ENCODE results near the gene MCM3AP.
"Not testable (repeated sequence)": the region's sequence is repeated elsewhere in the genome, so short reads cannot be mapped to it uniquely, and the experiment has no call there.

MCM3AP gene

GRCh38 chr21:46202592-46203202 lies 82.7 kb downstream of the MCM3AP start:
- Histone ChIP-seq H3K27me3 (ENCODE audit: control insufficient read depth, insufficient read depth, low read length) (no peaks in the 10 kb centered on the region), H3K4me1 (ENCODE audit: control insufficient read depth, insufficient read depth, low read length) (no peaks in the 10 kb centered on the region), H3K27ac (ENCODE audit: low read length) (no peak overlapping the region), H3K36me3 (ENCODE audit: control insufficient read depth, insufficient read depth, low read length) (peaks cover 30% of the 10 kb centered on the region), H3K9me3 (ENCODE audit: control insufficient read depth, insufficient read depth, low read length) (no peaks in the 10 kb centered on the region), H3K4me3 (ENCODE audit: low read length) (no peak overlapping the region)
- no CpG with 5 or more reads among the region's 6 CpGs for WGBS (ENCODE audit: insufficient coverage, insufficient read length)
- DNase-seq (ENCODE audit: low read depth, low spot score) = no peak

DNA sequence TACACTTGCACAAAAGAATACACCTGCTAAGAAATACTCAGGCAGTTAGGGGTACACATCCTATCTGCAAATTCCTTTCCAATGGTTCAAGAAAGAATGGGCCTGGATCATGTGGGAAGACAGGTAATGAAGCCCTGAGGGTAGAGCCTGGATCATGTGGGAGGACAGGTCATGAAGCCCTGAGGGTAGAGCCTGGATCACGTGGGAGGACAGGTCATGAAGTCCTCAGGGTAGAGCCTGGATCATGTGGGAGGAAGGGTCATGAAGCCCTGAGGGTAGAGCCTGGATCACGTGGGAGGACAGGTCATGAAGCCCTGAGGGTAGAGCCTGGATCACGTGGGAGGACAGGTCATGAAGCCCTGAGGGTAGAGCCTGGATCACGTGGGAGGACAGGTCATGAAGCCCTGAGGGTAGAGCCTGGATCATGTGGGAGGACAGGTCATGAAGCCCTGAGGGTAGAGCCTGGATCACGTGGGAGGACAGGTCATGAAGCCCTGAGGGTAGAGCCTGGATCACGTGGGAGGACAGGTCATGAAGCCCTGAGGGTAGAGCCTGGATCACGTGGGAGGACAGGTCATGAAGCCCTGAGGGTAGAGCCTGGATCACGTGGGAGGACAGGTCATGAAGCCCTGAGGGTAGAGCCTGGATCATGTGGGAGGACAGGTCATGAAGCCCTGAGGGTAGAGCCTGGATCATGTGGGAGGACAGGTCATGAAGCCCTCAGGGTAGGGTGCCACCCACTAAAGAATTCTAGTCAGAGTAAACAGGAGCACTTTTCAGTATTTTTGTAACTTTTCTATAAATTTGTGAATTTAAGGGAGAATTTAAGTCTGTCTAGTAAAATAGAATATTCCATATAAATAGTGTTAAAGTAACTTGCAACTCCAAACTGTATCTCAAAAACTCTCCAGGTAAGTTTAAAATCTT lies 84.3 kb downstream of the MCM3AP start:
- not testable (repeated sequence) for H3K27ac ChIP-seq (ENCODE audit: low read length); H3K4me1 ChIP-seq (ENCODE audit: control insufficient read depth, insufficient read depth, low read length); H3K4me3 ChIP-seq (ENCODE audit: low read length); H3K9me3 ChIP-seq (ENCODE audit: control insufficient read depth, insufficient read depth, low read length); H3K27me3 ChIP-seq (ENCODE audit: control insufficient read depth, insufficient read depth, low read length); DNase-seq (ENCODE audit: low read depth, low spot score)
- H3K36me3 ChIP-seq (ENCODE audit: control insufficient read depth, insufficient read depth, low read length) = peaks cover 20% of the 10 kb centered on the region
- no CpG with 5 or more reads among the region's 8 CpGs for WGBS (ENCODE audit: insufficient coverage, insufficient read length)

- no CpG with 5 or more reads among the region's 13 CpGs for WGBS (ENCODE audit: insufficient coverage, insufficient read length)
- Histone ChIP-seq H3K27me3 (ENCODE audit: control insufficient read depth, insufficient read depth, low read length) (no peaks in the 10 kb centered on the region), H3K27ac (ENCODE audit: low read length) (no peak overlapping the region), H3K4me1 (ENCODE audit: control insufficient read depth, insufficient read depth, low read length) (no peaks in the 10 kb centered on the region), H3K9me3 (ENCODE audit: control insufficient read depth, insufficient read depth, low read length) (no peaks in the 10 kb centered on the region), H3K36me3 (ENCODE audit: control insufficient read depth, insufficient read depth, low read length) (peaks cover 24% of the 10 kb centered on the region), H3K4me3 (ENCODE audit: low read length) (no peak overlapping the region)
- DNase-seq (ENCODE audit: low read depth, low spot score) = no peak
Observed at GRCh38 chr21:46199436-46200373, 85.7 kb downstream of the MCM3AP start.

GRCh38 chr21:46196733-46197132 lies 88.7 kb downstream of the MCM3AP start:
- Histone ChIP-seq H3K9me3 (ENCODE audit: control insufficient read depth, insufficient read depth, low read length) (no peaks in the 10 kb centered on the region), H3K27me3 (ENCODE audit: control insufficient read depth, insufficient read depth, low read length) (no peaks in the 10 kb centered on the region), H3K4me1 (ENCODE audit: control insufficient read depth, insufficient read depth, low read length) (no peaks in the 10 kb centered on the region), H3K4me3 (ENCODE audit: low read length) (no peak overlapping the region), H3K36me3 (ENCODE audit: control insufficient read depth, insufficient read depth, low read length) (peaks cover 45% of the 10 kb centered on the region), H3K27ac (ENCODE audit: low read length) (no peak overlapping the region)
- WGBS (ENCODE audit: insufficient coverage, insufficient read length) = no CpG with 5 or more reads among the region's 20 CpGs
- no peak for DNase-seq (ENCODE audit: low read depth, low spot score)

GRCh38 chr21:46195595-46196195 lies 89.7 kb downstream of the MCM3AP start:
- no peak for DNase-seq (ENCODE audit: low read depth, low spot score)
- Histone ChIP-seq H3K27ac (ENCODE audit: low read length) (no peak overlapping the region), H3K9me3 (ENCODE audit: control insufficient read depth, insufficient read depth, low read length) (no peaks in the 10 kb centered on the region), H3K27me3 (ENCODE audit: control insufficient read depth, insufficient read depth, low read length) (no peaks in the 10 kb centered on the region), H3K4me3 (ENCODE audit: low read length) (no peak overlapping the region), H3K36me3 (ENCODE audit: control insufficient read depth, insufficient read depth, low read length) (peaks cover 50% of the 10 kb centered on the region), H3K4me1 (ENCODE audit: control insufficient read depth, insufficient read depth, low read length) (no peaks in the 10 kb centered on the region)
- no CpG with 5 or more reads among the region's 20 CpGs for WGBS (ENCODE audit: insufficient coverage, insufficient read length)

- Histone ChIP-seq H3K27me3 (ENCODE audit: control insufficient read depth, insufficient read depth, low read length) (no peaks in the 10 kb centered on the region), H3K27ac (ENCODE audit: low read length) (no peak overlapping the region), H3K4me3 (ENCODE audit: low read length) (no peak overlapping the region), H3K36me3 (ENCODE audit: control insufficient read depth, insufficient read depth, low read length) (peaks cover 49% of the 10 kb centered on the region), H3K4me1 (ENCODE audit: control insufficient read depth, insufficient read depth, low read length) (no peaks in the 10 kb centered on the region), H3K9me3 (ENCODE audit: control insufficient read depth, insufficient read depth, low read length) (no peaks in the 10 kb centered on the region)
- WGBS (ENCODE audit: insufficient coverage, insufficient read length) = no CpG with 5 or more reads among the region's 34 CpGs
- no peak for DNase-seq (ENCODE audit: low read depth, low spot score)
Observed at GRCh38 chr21:46194374-46195334, 90.8 kb downstream of the MCM3AP start.

- Histone ChIP-seq H3K4me3 (ENCODE audit: low read length) (no peak overlapping the region), H3K36me3 (ENCODE audit: control insufficient read depth, insufficient read depth, low read length) (peaks cover 43% of the 10 kb centered on the region), H3K27ac (ENCODE audit: low read length) (no peak overlapping the region), H3K27me3 (ENCODE audit: control insufficient read depth, insufficient read depth, low read length) (no peaks in the 10 kb centered on the region), H3K9me3 (ENCODE audit: control insufficient read depth, insufficient read depth, low read length) (no peaks in the 10 kb centered on the region), H3K4me1 (ENCODE audit: control insufficient read depth, insufficient read depth, low read length) (no peaks in the 10 kb centered on the region)
- WGBS (ENCODE audit: insufficient coverage, insufficient read length) = no CpG with 5 or more reads among the region's 10 CpGs
- DNase-seq (ENCODE audit: low read depth, low spot score) = no peak
Observed at GRCh38 chr21:46193829-46194373, 91.5 kb downstream of the MCM3AP start.

DNA sequence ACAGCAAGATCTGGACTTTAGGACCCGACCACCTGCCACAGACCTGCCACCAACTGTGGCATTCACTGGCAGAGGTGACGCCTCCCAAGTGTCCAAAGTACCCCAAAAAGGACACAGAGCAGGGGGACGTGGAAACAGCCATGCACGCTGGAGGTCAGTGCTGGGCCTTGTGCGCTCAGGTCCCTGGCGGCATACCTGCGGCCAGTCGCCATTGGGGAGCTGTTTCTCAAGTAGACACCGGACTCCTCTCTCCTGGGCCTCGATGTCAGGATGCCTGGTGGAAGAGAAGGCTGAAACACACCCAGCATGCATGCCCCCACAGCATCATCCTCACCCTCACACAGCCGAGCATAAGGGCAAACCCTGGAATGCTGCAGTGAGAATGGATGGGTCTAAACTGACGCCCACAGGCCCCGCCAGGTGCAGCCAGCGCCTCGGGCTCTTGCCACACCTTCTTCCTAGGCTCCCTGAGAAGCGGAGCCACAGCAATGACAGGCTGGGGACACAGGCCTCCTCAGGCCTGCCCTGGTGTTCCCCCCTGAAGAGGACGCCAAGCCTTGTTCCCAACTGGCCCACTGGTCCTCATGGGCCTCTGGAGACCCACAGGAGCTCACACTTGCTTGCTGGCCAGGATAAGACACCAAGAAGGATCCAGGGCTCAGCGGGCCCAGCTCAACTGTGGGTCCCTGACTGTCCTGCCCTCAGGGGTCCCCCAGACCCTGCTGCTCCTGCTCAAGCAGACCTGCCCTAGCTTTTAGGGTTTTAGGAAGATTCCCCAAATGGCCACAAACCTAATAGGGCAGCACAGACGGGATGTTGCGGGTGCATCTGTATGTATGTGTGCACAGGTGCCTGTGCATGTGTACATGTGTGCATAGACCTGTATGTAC lies 93.5 kb downstream of the MCM3AP start:
- no CpG with 5 or more reads among the region's 20 CpGs for WGBS (ENCODE audit: insufficient coverage, insufficient read length)

More for the DNA sequence above, 93.5 kb downstream of the MCM3AP start:
- Histone ChIP-seq H3K4me1 (ENCODE audit: control insufficient read depth, insufficient read depth, low read length) (no peaks in the 10 kb centered on the region), H3K27ac (ENCODE audit: low read length) (no peak overlapping the region), H3K9me3 (ENCODE audit: control insufficient read depth, insufficient read depth, low read length) (no peaks in the 10 kb centered on the region), H3K27me3 (ENCODE audit: control insufficient read depth, insufficient read depth, low read length) (no peaks in the 10 kb centered on the region), H3K4me3 (ENCODE audit: low read length) (no peak overlapping the region), H3K36me3 (ENCODE audit: control insufficient read depth, insufficient read depth, low read length) (peaks cover 43% of the 10 kb centered on the region)
- no peak for DNase-seq (ENCODE audit: low read depth, low spot score)
